Astrocyte (in vitro differentiated cells and primary cell): ENCODE results near the gene TOMM22. TPM values are rescaled to one million over a fixed set of nuclear protein-coding genes. Genes with fewer than 3 reads are reported as not detected.

ENCODE experiments used
- DNase-seq: peaks from one replicate; pipeline ENCODE4 v3.0.0-alpha.2; 2010; ENCODE audit warnings: low read depth
- FAIRE-seq: peaks from 2 replicates; lab custom pipeline; 2011; peaks lifted over from hg19 to GRCh38; lab: Jason Lieb, UNC
- H2AFZ ChIP-seq: 2 replicates; pipeline ENCODE4 v1.6.0; 2012; ENCODE audit warnings: low read depth, low read length, inconsistent platforms
- H3K27ac ChIP-seq: 2 replicates; pipeline ENCODE4 v1.5.1; 2011; ENCODE audit warnings: low read depth, low read length, inconsistent platforms
- H3K27me3 ChIP-seq: 2 replicates; pipeline ENCODE4 v1.6.0; 2011; ENCODE audit warnings: low read length, inconsistent platforms; ENCODE audit not compliant: insufficient read depth
- H3K36me3 ChIP-seq: 2 replicates; pipeline ENCODE4 v1.5.1; 2011; ENCODE audit warnings: low read length, inconsistent platforms; ENCODE audit not compliant: insufficient read depth
- H3K4me1 ChIP-seq: 2 replicates; pipeline ENCODE4 v1.5.1; 2011; ENCODE audit warnings: low read length, inconsistent platforms; ENCODE audit not compliant: insufficient read depth
- H3K4me2 ChIP-seq: 2 replicates; pipeline ENCODE4 v1.6.0; 2012; ENCODE audit warnings: low read length, inconsistent platforms
- H3K4me3 ChIP-seq: 2 replicates; pipeline ENCODE4 v1.5.1; 2011; ENCODE audit warnings: low read depth, mild to moderate bottlenecking, low read length, inconsistent platforms; ENCODE audit not compliant: insufficient read depth
- H3K79me2 ChIP-seq: 2 replicates; pipeline ENCODE4 v1.6.0; 2012; ENCODE audit warnings: mild to moderate bottlenecking, low read length, inconsistent platforms; ENCODE audit not compliant: insufficient read depth
- H3K9ac ChIP-seq: 2 replicates; pipeline ENCODE4 v1.6.0; 2012; ENCODE audit warnings: mild to moderate bottlenecking, low read length, inconsistent platforms
- H3K9me3 ChIP-seq: 2 replicates; pipeline ENCODE4 v1.5.1; 2012; ENCODE audit warnings: low read depth, mild to moderate bottlenecking, low read length, inconsistent platforms; ENCODE audit not compliant: insufficient read depth
- H4K20me1 ChIP-seq: 2 replicates; pipeline ENCODE4 v1.6.0; 2012; ENCODE audit warnings: low read length, inconsistent platforms; ENCODE audit not compliant: insufficient read depth
- H3K27ac Mint-ChIP-seq: one replicate; pipeline ENCODE4 v1.8.0; 2021; ENCODE audit warnings: mild to moderate bottlenecking, mixed read lengths; ENCODE audit not compliant: unreplicated experiment
- H3K27me3 Mint-ChIP-seq: one replicate; pipeline ENCODE4 v1.8.0; 2021; ENCODE audit warnings: low read depth, mixed read lengths; ENCODE audit not compliant: unreplicated experiment
- H3K36me3 Mint-ChIP-seq: one replicate; pipeline ENCODE4 v1.8.0; 2021; ENCODE audit warnings: low read depth, mixed read lengths; ENCODE audit not compliant: unreplicated experiment
- H3K4me1 Mint-ChIP-seq: one replicate; pipeline ENCODE4 v1.8.0; 2021; ENCODE audit warnings: low read depth, mixed read lengths; ENCODE audit not compliant: unreplicated experiment
- H3K4me3 Mint-ChIP-seq: one replicate; pipeline ENCODE4 v1.8.0; 2021; ENCODE audit warnings: mild to moderate bottlenecking, moderate library complexity, mixed read lengths; ENCODE audit not compliant: unreplicated experiment
- H3K9me3 Mint-ChIP-seq: one replicate; pipeline ENCODE4 v1.8.0; 2021; ENCODE audit warnings: mild to moderate bottlenecking, mixed read lengths; ENCODE audit not compliant: unreplicated experiment
- CTCF ChIP-seq: IDR thresholded peaks from 2 replicates; pipeline ENCODE4 v1.5.1; 2011; ENCODE audit warnings: low read depth, mild to moderate bottlenecking, inconsistent platforms, low read length, moderate library complexity; ENCODE audit not compliant: insufficient read depth
- EZH2 ChIP-seq: IDR thresholded peaks from 2 replicates; pipeline ENCODE4 v1.6.1; 2012; ENCODE audit warnings: mild to moderate bottlenecking, low read length, inconsistent platforms; ENCODE audit not compliant: insufficient read depth
- total RNA-seq: library from RNA; stranded (reverse); gene quantifications from 2 replicates; pipeline ENCODE4 v1.2.1, GENCODE V29; 2021

Gene TOMM22
- total RNA-seq, 1 donor from 2014 or later: 77.8 TPM

GRCh38 chr22:38700789-38701628 lies 19.3 kb downstream of the TOMM22 start, which contains the start of gene JOSD1:
Gene JOSD1, minus strand, starts transcription at chr22:38700943. Its CDS starts 956 bp downstream, at chr22:38699987.
- Histone ChIP-seq H3K4me1 (peaks cover 47% of the 10 kb centered on the region), H3K79me2 (peaks cover 38% of the 10 kb centered on the region), H4K20me1 (peaks cover 27% of the 10 kb centered on the region), H3K9ac (peak within 1 kb of the TSS; percentile 99), H3K9me3 (no peaks in the 10 kb centered on the region), H3K27me3 (no peaks in the 10 kb centered on the region), H3K4me3 (peak within 1 kb of the TSS; percentile 76), H3K27ac (peak within 1 kb of the TSS; percentile 97), H2AFZ (peak within 1 kb of the TSS; percentile 85), H3K36me3 (no peaks in the 10 kb centered on the region), H3K4me2 (peak within 1 kb of the TSS; percentile 96)
- FAIRE-seq: no peak
- DNase-seq: peak; percentile 88
- peaks cover 33% of the 10 kb centered on the region for H3K4me1 Mint-ChIP-seq
- TF ChIP-seq EZH2 (no peak), CTCF (no peak)
- H3K27ac Mint-ChIP-seq: peak within 1 kb of the TSS; percentile 98
- no peaks in the 10 kb centered on the region for H3K9me3 Mint-ChIP-seq
- H3K4me3 Mint-ChIP-seq: peak within 1 kb of the TSS; percentile 97
- H3K27me3 Mint-ChIP-seq: no peaks in the 10 kb centered on the region
- H3K36me3 Mint-ChIP-seq: peaks cover 4% of the 10 kb centered on the region

- no peak for DNase-seq
- Mint-ChIP-seq H3K27ac (peak overlapping the region; percentile 5), H3K4me3 (peak overlapping the region; percentile 88), H3K27me3 (no peaks in the 10 kb centered on the region), H3K4me1 (peaks cover 20% of the 10 kb centered on the region), H3K9me3 (no peaks in the 10 kb centered on the region), H3K36me3 (peaks cover under 1% of the 10 kb centered on the region)
- Histone ChIP-seq H2AFZ (peak overlapping the region; percentile 57), H3K4me2 (peak overlapping the region; percentile 78), H4K20me1 (peaks cover 34% of the 10 kb centered on the region), H3K79me2 (peaks cover 48% of the 10 kb centered on the region), H3K27me3 (no peaks in the 10 kb centered on the region), H3K27ac (peak overlapping the region; percentile 48), H3K4me1 (peaks cover 25% of the 10 kb centered on the region), H3K9me3 (no peaks in the 10 kb centered on the region), H3K4me3 (peak overlapping the region; percentile 48), H3K9ac (peak overlapping the region; percentile 58), H3K36me3 (peaks cover 3% of the 10 kb centered on the region)
- FAIRE-seq: no peak
- TF ChIP-seq EZH2 (no peak), CTCF (no peak)
Measured at GRCh38 chr22:38704654-38705234, 23.0 kb downstream of the TOMM22 start.
